ENCODE measurements around the gene AQP9.

Gene AQP9

GRCh38 chr15:58159827-58160386, 21.7 kb downstream of the AQP9 start:
- Histone ChIP-seq H3K4me3 (ENCODE audit: low read length) (no peak overlapping the region), H3K27me3 (replicated peaks; ENCODE audit: insufficient read depth, low read length) (no peaks in the 10 kb centered on the region), H3K36me3 (replicated peaks; ENCODE audit: insufficient read depth, low read length) (no peaks in the 10 kb centered on the region), H3F3A (ENCODE audit: insufficient read depth, low read length) (no peaks in the 10 kb centered on the region), H3K9ac (ENCODE audit: low read length) (no peak overlapping the region), H3K4me1 (ENCODE audit: low read length) (no peaks in the 10 kb centered on the region), H3K9me3 (replicated peaks; ENCODE audit: insufficient read depth, low read length) (no peaks in the 10 kb centered on the region), H3K9me2 (replicated peaks; ENCODE audit: insufficient read depth, low read length) (no peaks in the 10 kb centered on the region), H2AFZ (ENCODE audit: low read length) (no peak overlapping the region), H3K4me2 (ENCODE audit: low read depth, low read length) (no peak overlapping the region), H3K27ac (ENCODE audit: low read length) (no peak overlapping the region), H3K79me2 (ENCODE audit: low read length) (no peaks in the 10 kb centered on the region), H4K20me1 (ENCODE audit: insufficient read depth, low read length) (no peaks in the 10 kb centered on the region)
- TF ChIP-seq CTCF (IDR thresholded peaks at IDR 0.05; ENCODE audit: low read length) (no peak), EZH2 (optimal IDR thresholded peaks at IDR 0.05; ENCODE audit: low read depth, low read length) (no peak), EZH2phosphoT487 (IDR thresholded peaks at IDR 0.05; ENCODE audit: low read length) (no peak)
- DNase-seq = no peak

GRCh38 chr15:58161436-58161930, 23.3 kb downstream of the AQP9 start:
- Histone ChIP-seq H3K36me3 (replicated peaks; ENCODE audit: insufficient read depth, low read length) (no peaks in the 10 kb centered on the region), H3K9me2 (replicated peaks; ENCODE audit: insufficient read depth, low read length) (no peaks in the 10 kb centered on the region), H3K9me3 (replicated peaks; ENCODE audit: insufficient read depth, low read length) (no peaks in the 10 kb centered on the region), H3K27ac (ENCODE audit: low read length) (no peak overlapping the region), H3K4me2 (ENCODE audit: low read depth, low read length) (no peak overlapping the region), H2AFZ (ENCODE audit: low read length) (no peak overlapping the region), H3K4me1 (ENCODE audit: low read length) (no peaks in the 10 kb centered on the region), H4K20me1 (ENCODE audit: insufficient read depth, low read length) (no peaks in the 10 kb centered on the region), H3K9ac (ENCODE audit: low read length) (no peak overlapping the region), H3K27me3 (replicated peaks; ENCODE audit: insufficient read depth, low read length) (no peaks in the 10 kb centered on the region), H3K4me3 (ENCODE audit: low read length) (no peak overlapping the region), H3F3A (ENCODE audit: insufficient read depth, low read length) (no peaks in the 10 kb centered on the region), H3K79me2 (ENCODE audit: low read length) (no peaks in the 10 kb centered on the region)
- no peak for DNase-seq
- TF ChIP-seq EZH2phosphoT487 (IDR thresholded peaks at IDR 0.05; ENCODE audit: low read length) (no peak), EZH2 (optimal IDR thresholded peaks at IDR 0.05; ENCODE audit: low read depth, low read length) (no peak), CTCF (IDR thresholded peaks at IDR 0.05; ENCODE audit: low read length) (no peak)

- H3K4me1 ChIP-seq (ENCODE audit: low read length) = no peaks in the 10 kb centered on the region
- no peak overlapping the region for H3K4me2 ChIP-seq (ENCODE audit: low read depth, low read length)
- no peaks in the 10 kb centered on the region for H3K9me3 ChIP-seq (replicated peaks; ENCODE audit: insufficient read depth, low read length)
- H3K36me3 ChIP-seq (replicated peaks; ENCODE audit: insufficient read depth, low read length) = no peaks in the 10 kb centered on the region
- no peaks in the 10 kb centered on the region for H3F3A ChIP-seq (ENCODE audit: insufficient read depth, low read length)
- no peak overlapping the region for H3K4me3 ChIP-seq (ENCODE audit: low read length)
- no peak overlapping the region for H3K9ac ChIP-seq (ENCODE audit: low read length)
- no peak for DNase-seq
- no peaks in the 10 kb centered on the region for H4K20me1 ChIP-seq (ENCODE audit: insufficient read depth, low read length)
- no peak overlapping the region for H3K27ac ChIP-seq (ENCODE audit: low read length)
- H2AFZ ChIP-seq (ENCODE audit: low read length) = no peak overlapping the region
- H3K79me2 ChIP-seq (ENCODE audit: low read length) = no peaks in the 10 kb centered on the region
- TF ChIP-seq EZH2 (optimal IDR thresholded peaks at IDR 0.05; ENCODE audit: low read depth, low read length) (no peak), EZH2phosphoT487 (IDR thresholded peaks at IDR 0.05; ENCODE audit: low read length) (no peak), CTCF (IDR thresholded peaks at IDR 0.05; ENCODE audit: low read length) (no peak)
- no peaks in the 10 kb centered on the region for H3K9me2 ChIP-seq (replicated peaks; ENCODE audit: insufficient read depth, low read length)
- no peaks in the 10 kb centered on the region for H3K27me3 ChIP-seq (replicated peaks; ENCODE audit: insufficient read depth, low read length)
Observed at GRCh38 chr15:58163985-58164384, 25.8 kb downstream of the AQP9 start.
